ENCODE measurements around the gene TMEM145.
"Not testable (repeated sequence)": the region's sequence is repeated elsewhere in the genome, so short reads cannot be mapped to it uniquely, and the experiment has no call there.

Gene TMEM145

GRCh38 chr19:42328854-42329253 lies 15.7 kb downstream of the TMEM145 start:
- no peak for TF ChIP-seq CTCF (IDR thresholded peaks at IDR 0.05; ENCODE audit: borderline replicate concordance, insufficient read depth, low read depth, low read length)

GRCh38 chr19:42330241-42330711 lies 17.2 kb downstream of the TMEM145 start:
- no peak for TF ChIP-seq CTCF (IDR thresholded peaks at IDR 0.05; ENCODE audit: borderline replicate concordance, insufficient read depth, low read depth, low read length)
- H3K4me3 ChIP-seq (ENCODE audit: low read depth, low read length), result no peak overlapping the region

More at GRCh38 chr19:42328854-42329253, 15.7 kb downstream of the TMEM145 start:
- H3K4me3 ChIP-seq (ENCODE audit: low read depth, low read length), result no peak overlapping the region

GRCh38 chr19:42331333-42331732 lies 18.2 kb downstream of the TMEM145 start:
- H3K4me3 ChIP-seq (ENCODE audit: low read depth, low read length), result not testable (repeated sequence)

GRCh38 chr19:42332059-42332458 lies 18.9 kb downstream of the TMEM145 start:
- H3K4me3 ChIP-seq (ENCODE audit: low read depth, low read length), result no peak overlapping the region
- TF ChIP-seq CTCF (IDR thresholded peaks at IDR 0.05; ENCODE audit: borderline replicate concordance, insufficient read depth, low read depth, low read length), result no peak

- H3K4me3 ChIP-seq (ENCODE audit: low read depth, low read length), result no peak overlapping the region
- no peak for TF ChIP-seq CTCF (IDR thresholded peaks at IDR 0.05; ENCODE audit: borderline replicate concordance, insufficient read depth, low read depth, low read length)
Measured at GRCh38 chr19:42333018-42333417, 19.9 kb downstream of the TMEM145 start.

GRCh38 chr19:42333975-42334696 lies 21.0 kb downstream of the TMEM145 start:
- no peak for TF ChIP-seq CTCF (IDR thresholded peaks at IDR 0.05; ENCODE audit: borderline replicate concordance, insufficient read depth, low read depth, low read length)
- H3K4me3 ChIP-seq (ENCODE audit: low read depth, low read length), result no peak overlapping the region

GRCh38 chr19:42334697-42335373 lies 21.7 kb downstream of the TMEM145 start:
- H3K4me3 ChIP-seq (ENCODE audit: low read depth, low read length), result no peak overlapping the region
- TF ChIP-seq CTCF (IDR thresholded peaks at IDR 0.05; ENCODE audit: borderline replicate concordance, insufficient read depth, low read depth, low read length), result no peak

Measured in GM12875 (cell line).